HUES6 (cell line): ENCODE results near the gene TMEM126B.
"Not testable (repeated sequence)": the region's sequence is repeated elsewhere in the genome, so short reads cannot be mapped to it uniquely, and the experiment has no call there.

Experiments used
- H3K27ac ChIP-seq: 2 replicates; pipeline ENCODE4 v1.7.0; 2013; ENCODE audit warnings: low read depth, mild to moderate bottlenecking, low read length, inconsistent platforms
- H3K27me3 ChIP-seq: 2 replicates; pipeline ENCODE4 v1.6.1; 2013; ENCODE audit warnings: low read length; ENCODE audit not compliant: control insufficient read depth, insufficient read depth
- H3K36me3 ChIP-seq: 2 replicates; pipeline ENCODE4 v1.6.1; 2013; ENCODE audit warnings: low read length; ENCODE audit not compliant: control insufficient read depth, insufficient read depth
- H3K4me1 ChIP-seq: 2 replicates; pipeline ENCODE4 v1.6.1; 2013; ENCODE audit warnings: low read length; ENCODE audit not compliant: control insufficient read depth, insufficient read depth
- H3K4me3 ChIP-seq: 2 replicates; pipeline ENCODE4 v1.5.1; 2013; ENCODE audit warnings: low read depth, low read length
- H3K9ac ChIP-seq: one replicate; pipeline ENCODE4 v1.6.1; 2013; ENCODE audit warnings: mild to moderate bottlenecking, low read length
- H3K9me3 ChIP-seq: 2 replicates; pipeline ENCODE4 v1.6.1; 2013; ENCODE audit warnings: low read depth, low read length; ENCODE audit not compliant: control insufficient read depth, insufficient read depth

Gene TMEM126B

DNA sequence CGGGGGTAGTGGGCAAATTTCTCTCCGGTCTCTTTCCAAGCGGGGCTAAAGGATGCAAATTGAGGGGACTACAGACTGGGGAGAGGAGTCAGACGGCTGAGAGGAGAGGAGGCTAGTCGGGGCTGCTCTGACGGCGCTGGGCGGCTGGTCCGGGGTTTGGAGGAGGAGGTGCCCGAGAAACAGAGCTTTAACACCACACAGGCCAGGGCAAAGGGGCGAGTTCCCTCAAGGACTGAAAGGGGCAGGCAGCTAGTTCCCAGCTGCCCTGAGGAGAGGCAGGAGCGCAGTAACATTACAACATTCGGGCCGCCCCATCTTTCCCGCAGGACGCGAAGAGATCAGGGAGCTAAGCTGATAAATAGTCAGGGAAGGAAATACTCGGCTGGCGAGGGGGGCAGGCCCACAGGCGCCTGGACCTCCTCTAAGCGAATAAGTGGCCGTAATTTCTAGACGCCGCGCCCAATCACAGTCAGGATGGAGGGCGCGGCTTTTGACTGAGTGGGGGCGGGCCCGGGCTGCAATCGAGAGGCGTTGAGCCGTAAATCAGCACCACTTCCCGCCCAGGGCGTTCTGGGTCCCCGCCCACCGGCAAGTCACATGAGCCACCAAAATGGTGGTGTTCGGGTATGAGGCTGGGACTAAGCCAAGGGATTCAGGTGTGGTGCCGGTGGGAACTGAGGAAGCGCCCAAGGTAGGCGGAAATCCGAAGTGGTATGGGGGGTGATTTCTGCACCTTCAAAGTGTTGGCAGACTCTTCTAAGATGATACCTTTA, at the start of gene TMEM126B:
TMEM126B (plus strand) TSS at position 596 of the 773 bp plus-strand sequence; CDS start at position 611, 15 bp downstream.
- Histone ChIP-seq H3K36me3 (peaks cover 15% of the 10 kb centered on the region), H3K9ac (peak within 1 kb of the TSS; percentile 89)

GRCh38 chr11:85582111-85582510, 46.3 kb upstream of the TMEM126B start:
- H3K4me3 ChIP-seq: no peak overlapping the region
- H3K9ac ChIP-seq: no peak overlapping the region
- H3K36me3 ChIP-seq: no peaks in the 10 kb centered on the region
- H3K27ac ChIP-seq: no peak overlapping the region
- no peaks in the 10 kb centered on the region for H3K4me1 ChIP-seq
- peaks cover 24% of the 10 kb centered on the region; the same call in 1 of the 2 replicates for H3K9me3 ChIP-seq
- H3K27me3 ChIP-seq: no peaks in the 10 kb centered on the region

More for the DNA sequence above, at the start of gene TMEM126B:
- Histone ChIP-seq H3K4me3 (peak within 1 kb of the TSS; percentile 85), H3K27ac (peak within 1 kb of the TSS; percentile 48; the same call in 1 of the 2 replicates), H3K9me3 (no peaks in the 10 kb centered on the region), H3K27me3 (no peaks in the 10 kb centered on the region), H3K4me1 (peaks cover 23% of the 10 kb centered on the region)

DNA sequence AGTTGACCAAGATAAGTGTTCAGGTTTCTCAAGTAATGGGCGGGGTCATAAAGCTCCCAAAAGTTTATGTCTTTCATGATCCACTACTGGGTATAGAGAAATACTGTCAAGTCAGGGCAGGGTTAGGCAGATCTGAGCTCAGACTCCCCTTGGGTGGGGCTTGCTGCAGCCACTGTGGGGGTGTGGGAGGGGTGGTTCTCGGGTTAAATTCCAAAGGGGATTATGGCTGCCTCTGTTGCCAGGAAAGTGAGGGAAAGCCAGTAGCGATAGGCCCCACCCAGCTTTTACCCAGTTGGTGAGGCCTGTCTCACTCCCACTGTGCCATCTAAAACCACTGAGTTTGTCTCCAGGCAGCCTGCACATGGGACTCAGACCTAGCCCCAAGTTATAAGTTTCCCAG, 39.0 kb upstream of the TMEM126B start:
- Histone ChIP-seq H3K9me3 (peaks cover 24% of the 10 kb centered on the region), H3K36me3 (peaks cover 7% of the 10 kb centered on the region; the same call in 1 of the 2 replicates), H3K27me3 (no peaks in the 10 kb centered on the region), H3K4me1 (peaks cover 4% of the 10 kb centered on the region; the same call in 1 of the 2 replicates), H3K9ac (no peak overlapping the region), H3K4me3 (no peak overlapping the region), H3K27ac (no peak overlapping the region)

DNA sequence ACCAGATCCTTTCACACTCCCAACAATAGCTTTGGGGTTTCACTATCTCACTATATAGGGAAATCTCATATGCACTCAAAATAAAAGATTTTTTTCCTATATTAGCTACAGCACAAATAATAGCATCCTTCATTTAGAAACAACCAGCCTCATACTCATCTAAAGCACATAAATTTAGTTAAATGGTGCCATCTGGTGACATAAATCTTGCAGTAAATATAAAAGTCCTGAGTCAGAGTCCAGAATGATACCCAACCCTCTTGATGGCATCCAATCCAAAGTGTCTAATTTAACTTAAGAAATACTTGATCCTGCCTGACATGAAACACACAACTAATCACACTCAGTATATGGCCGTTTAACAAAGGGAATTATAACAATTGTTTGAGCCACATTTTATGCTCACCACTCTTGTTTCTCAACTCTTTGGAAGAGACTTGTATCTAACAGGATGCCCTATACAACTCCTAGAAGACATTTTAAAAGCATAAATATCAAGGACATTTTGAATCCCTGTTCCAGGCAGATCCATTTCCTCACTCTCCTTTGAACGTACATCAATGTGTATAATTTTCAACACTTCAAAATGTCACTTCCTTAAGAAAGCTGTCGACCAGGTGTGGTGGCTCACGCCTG, 37.4 kb upstream of the TMEM126B start:
- peaks cover 24% of the 10 kb centered on the region for H3K9me3 ChIP-seq
- H3K4me3 ChIP-seq: no peak overlapping the region
- H3K27ac ChIP-seq: no peak overlapping the region
- peaks cover 7% of the 10 kb centered on the region; the same call in 1 of the 2 replicates for H3K36me3 ChIP-seq
- no peaks in the 10 kb centered on the region for H3K27me3 ChIP-seq
- H3K9ac ChIP-seq: no peak overlapping the region
- peaks cover 4% of the 10 kb centered on the region; the same call in 1 of the 2 replicates for H3K4me1 ChIP-seq

- Histone ChIP-seq H3K9ac (no peak overlapping the region), H3K27ac (no peak overlapping the region), H3K9me3 (no peaks in the 10 kb centered on the region), H3K4me1 (peaks cover 15% of the 10 kb centered on the region; the same call in 1 of the 2 replicates), H3K36me3 (no peaks in the 10 kb centered on the region), H3K4me3 (no peak overlapping the region), H3K27me3 (no peaks in the 10 kb centered on the region)
Measured at GRCh38 chr11:85595285-85595884, 33.0 kb upstream of the TMEM126B start.

GRCh38 chr11:85596886-85597285, 31.5 kb upstream of the TMEM126B start:
- Histone ChIP-seq H3K4me3 (no peak overlapping the region), H3K9ac (no peak overlapping the region), H3K4me1 (peaks cover 15% of the 10 kb centered on the region; the same call in 1 of the 2 replicates), H3K27me3 (no peaks in the 10 kb centered on the region), H3K9me3 (no peaks in the 10 kb centered on the region), H3K36me3 (no peaks in the 10 kb centered on the region), H3K27ac (no peak overlapping the region)

DNA sequence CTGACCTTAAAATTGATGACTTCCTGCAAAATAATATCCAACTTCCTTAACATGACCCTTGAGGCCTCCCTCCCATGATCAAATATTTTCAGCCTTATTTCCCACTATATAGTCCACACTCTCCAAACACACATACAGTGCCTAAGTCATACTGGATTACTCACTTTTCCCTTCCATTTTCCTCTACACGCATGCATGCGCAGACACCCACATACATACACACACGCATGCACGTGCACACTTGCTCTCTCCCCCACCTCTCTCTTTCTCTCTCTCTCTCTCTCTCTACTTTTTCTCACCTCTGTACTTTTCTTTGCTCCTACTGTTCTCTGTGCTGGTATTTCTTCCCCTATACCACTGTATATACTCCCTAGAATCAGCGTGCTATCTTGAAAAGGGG, 29.3 kb upstream of the TMEM126B start:
- H3K27ac ChIP-seq: no peak overlapping the region

GRCh38 chr11:85602526-85603213, 25.7 kb upstream of the TMEM126B start:
- H3K27me3 ChIP-seq: no peaks in the 10 kb centered on the region
- H3K9me3 ChIP-seq: peaks cover 3% of the 10 kb centered on the region; the same call in 1 of the 2 replicates
- H3K9ac ChIP-seq: no peak overlapping the region
- no peaks in the 10 kb centered on the region for H3K36me3 ChIP-seq
- H3K27ac ChIP-seq: no peak overlapping the region
- H3K4me1 ChIP-seq: peaks cover 11% of the 10 kb centered on the region; the same call in 1 of the 2 replicates
- no peak overlapping the region for H3K4me3 ChIP-seq

More for the DNA sequence above, 29.3 kb upstream of the TMEM126B start:
- no peaks in the 10 kb centered on the region for H3K27me3 ChIP-seq
- H3K9me3 ChIP-seq: no peaks in the 10 kb centered on the region
- H3K9ac ChIP-seq: no peak overlapping the region
- peaks cover 11% of the 10 kb centered on the region; the same call in 1 of the 2 replicates for H3K4me1 ChIP-seq
- no peak overlapping the region for H3K4me3 ChIP-seq
- no peaks in the 10 kb centered on the region for H3K36me3 ChIP-seq

DNA sequence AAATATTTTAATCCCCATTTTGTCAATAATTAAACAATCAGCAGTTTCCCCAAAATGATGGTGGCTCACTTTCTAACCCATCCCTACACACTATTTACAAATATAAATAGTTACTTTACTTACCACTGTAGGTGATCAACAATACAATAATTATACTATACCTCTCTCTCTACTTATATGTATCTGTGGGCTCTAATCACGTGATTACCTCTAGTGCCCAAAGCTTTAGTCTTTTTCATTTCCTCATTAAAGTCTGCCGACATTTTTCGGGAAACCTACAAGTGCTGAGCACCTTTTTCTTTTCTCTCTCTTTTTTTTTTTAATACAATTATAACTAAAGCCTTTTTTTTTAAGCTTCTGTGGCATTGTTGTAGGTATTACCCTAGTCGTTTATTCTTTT, 25.2 kb upstream of the TMEM126B start:
- no peaks in the 10 kb centered on the region for H3K36me3 ChIP-seq
- H3K4me1 ChIP-seq: peaks cover 13% of the 10 kb centered on the region; the same call in 1 of the 2 replicates
- peaks cover 3% of the 10 kb centered on the region; the same call in 1 of the 2 replicates for H3K9me3 ChIP-seq
- H3K9ac ChIP-seq: no peak overlapping the region
- no peaks in the 10 kb centered on the region for H3K27me3 ChIP-seq
- H3K27ac ChIP-seq: no peak overlapping the region
- H3K4me3 ChIP-seq: no peak overlapping the region

DNA sequence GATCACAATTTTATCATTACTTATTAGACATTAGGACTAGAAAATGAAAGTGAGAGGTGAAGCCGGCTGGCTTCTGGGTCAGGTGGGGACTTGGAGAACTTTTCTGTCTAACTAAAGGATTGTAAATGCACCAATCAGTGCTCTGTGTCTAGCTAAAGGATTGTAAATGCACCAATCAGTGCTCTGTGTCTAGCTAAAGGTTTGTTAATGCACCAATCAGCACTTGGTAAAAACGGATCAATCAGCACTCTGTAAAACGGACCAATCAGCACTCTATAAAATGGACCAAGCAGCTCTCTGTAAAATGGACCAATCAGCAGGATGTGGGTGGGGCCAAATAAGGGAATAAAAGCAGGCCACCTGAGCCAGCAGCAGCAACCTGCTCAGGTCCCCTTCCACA, 22.2 kb upstream of the TMEM126B start:
- H3K36me3 ChIP-seq, H3K27me3 ChIP-seq, H3K4me3 ChIP-seq, H3K9ac ChIP-seq, H3K27ac ChIP-seq, H3K9me3 ChIP-seq, H3K4me1 ChIP-seq: not testable (repeated sequence)
